T-helper 22 cell (primary cell): ENCODE measurements around the gene SDC4.

Source experiments
- DNase-seq: peaks from one replicate; pipeline ENCODE4 v3.0.0-alpha.2; 2020; ENCODE audit warnings: low read depth

The SDC4 gene

GRCh38 chr20:45297786-45298497, 50.3 kb downstream of the SDC4 start:
- no peak for DNase-seq

DNA sequence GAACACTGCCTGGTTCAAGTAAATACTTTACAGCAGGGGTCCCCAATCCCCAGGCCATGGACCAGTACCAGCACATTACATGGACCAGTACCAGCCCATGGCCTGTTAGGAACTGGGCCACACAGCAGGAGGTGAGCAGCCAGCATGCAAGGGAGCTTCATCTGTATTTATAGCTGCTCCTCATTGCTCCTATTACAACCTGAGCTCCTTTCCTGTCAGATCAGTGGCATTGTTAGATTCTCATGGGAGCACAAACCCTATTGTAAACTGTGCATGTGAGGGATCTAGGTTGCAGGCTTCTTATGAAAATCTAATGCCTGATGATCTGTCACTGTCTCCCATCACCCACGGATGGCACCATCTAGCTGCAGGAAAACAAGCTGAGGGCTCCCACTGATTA, 53.6 kb downstream of the SDC4 start:
- DNase-seq, result no peak

DNA sequence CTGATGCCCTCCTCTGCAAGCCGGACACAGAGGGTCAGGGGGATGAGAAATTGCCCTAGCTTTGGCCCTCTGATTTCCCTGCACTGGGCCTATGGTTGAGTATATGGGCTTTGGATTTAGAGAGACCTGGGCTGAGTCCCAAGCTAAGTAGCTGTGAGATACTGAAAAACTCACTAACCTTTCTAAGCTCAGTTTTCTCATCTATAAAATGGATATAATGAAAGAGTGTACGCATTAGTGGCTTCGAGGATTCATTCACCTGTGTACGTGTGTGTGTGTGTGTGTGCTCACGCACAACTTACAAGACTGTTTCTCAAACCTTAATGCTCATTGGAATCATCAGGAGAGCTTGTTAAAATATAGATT, 54.2 kb downstream of the SDC4 start:
- DNase-seq, result no peak

- DNase-seq, result peak; percentile 50
Observed at GRCh38 chr20:45293041-45294002, 54.9 kb downstream of the SDC4 start.

GRCh38 chr20:45292343-45292742, 55.9 kb downstream of the SDC4 start:
- no peak for DNase-seq

GRCh38 chr20:45291526-45291925, 56.7 kb downstream of the SDC4 start:
- DNase-seq, result no peak

- DNase-seq, result peak; percentile 9
Observed at GRCh38 chr20:45290677-45291355, 57.4 kb downstream of the SDC4 start.

- DNase-seq, result no peak
Observed at GRCh38 chr20:45289942-45290676, 58.1 kb downstream of the SDC4 start.

GRCh38 chr20:45288860-45289259, 59.4 kb downstream of the SDC4 start:
- DNase-seq, result no peak

DNA sequence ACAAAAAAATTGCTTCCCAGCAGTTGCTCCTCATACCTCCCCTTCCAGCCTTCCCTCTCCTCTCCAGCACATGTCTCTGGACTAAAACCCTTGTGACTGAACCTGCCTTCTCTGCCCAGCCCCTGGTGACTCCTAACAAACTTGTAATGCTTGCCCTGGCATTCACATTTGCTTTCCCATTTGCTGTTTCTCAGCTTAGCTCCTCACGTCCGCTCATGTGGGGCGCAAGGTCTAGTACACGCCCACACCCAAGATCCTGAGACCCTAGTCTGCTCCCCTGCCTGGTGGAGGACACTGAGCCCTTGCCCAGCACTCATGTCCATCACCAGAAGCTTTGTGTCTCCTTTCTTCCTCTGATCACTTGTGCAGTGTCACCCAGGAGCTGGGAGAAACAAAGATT, 59.8 kb downstream of the SDC4 start:
- no peak for DNase-seq

DNA sequence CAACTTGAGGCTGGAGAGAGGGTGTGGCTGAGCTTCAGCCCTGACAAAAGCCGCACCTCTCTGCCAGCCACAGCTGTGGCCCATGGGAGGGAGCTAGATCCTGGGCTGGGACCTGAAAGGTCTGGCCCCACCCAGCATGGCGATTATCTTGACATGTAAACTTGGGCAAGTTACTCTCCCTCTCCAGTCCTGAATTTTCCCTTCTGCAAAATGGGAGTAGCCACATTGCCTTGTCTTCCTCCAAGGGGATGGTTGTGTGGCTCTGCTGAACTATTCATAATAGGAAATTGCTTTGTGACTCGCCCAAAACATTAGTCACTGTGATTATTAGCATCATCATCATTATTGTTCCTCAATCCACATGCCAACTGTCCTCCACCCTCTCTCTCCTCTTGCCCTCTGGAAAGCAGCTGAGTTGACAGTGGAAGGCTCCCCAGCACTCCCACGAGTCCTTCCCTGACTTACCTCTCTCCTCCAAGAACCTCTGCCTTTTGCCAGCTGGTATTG, 64.6 kb downstream of the SDC4 start:
- no peak for DNase-seq

GRCh38 chr20:45282700-45283550, 65.3 kb downstream of the SDC4 start:
- no peak for DNase-seq

DNA sequence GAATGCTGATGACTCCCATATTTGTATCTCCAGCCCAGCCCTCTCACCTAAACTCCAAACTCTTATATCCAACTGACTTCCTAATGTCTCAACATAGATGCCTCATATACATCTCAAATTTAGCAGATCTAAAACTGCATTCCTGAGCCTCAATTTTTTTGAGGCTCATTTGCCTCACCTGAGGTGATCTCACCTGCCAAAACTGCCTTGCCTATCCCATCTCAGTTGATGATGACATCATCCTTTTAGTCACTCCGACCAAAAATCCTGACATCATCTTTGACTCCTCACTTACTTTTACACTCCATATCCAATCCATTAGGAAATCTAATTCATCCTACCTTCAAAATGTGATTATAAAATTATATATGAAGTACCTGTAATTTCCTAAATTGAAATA, 68.2 kb downstream of the SDC4 start:
- no peak for DNase-seq

- no peak for DNase-seq
Observed at GRCh38 chr20:45275338-45275737, 72.9 kb downstream of the SDC4 start.
